Lower leg skin (tissue), 4 donors: ENCODE measurements around the gene VIPR1. TPM values are rescaled to one million over a fixed set of nuclear protein-coding genes. Genes with fewer than 3 reads are reported as not detected.

Experiments
- DNase-seq, 2 donors: peaks; one replicate each; pipeline ENCODE4 v3.0.0-alpha.2; 2019; ENCODE audit warnings: low spot score in 2 of 2
- H3K4me3 ChIP-seq: fragments of 200-600 bp; sonication (generic); 2 replicates; pipeline ENCODE4 v1.5.1; 2017; ENCODE audit warnings: mild to moderate bottlenecking, low read depth; ENCODE audit not compliant: poor library complexity, severe bottlenecking
- POLR2A ChIP-seq, 2 donors: fragments of 450-650 bp; IDR thresholded peaks; one replicate each; pipeline ENCODE4 v1.6.1; 2016 to 2017; ENCODE audit warnings: antibody characterized with exemption in 2 of 2, mild to moderate bottlenecking in 1 of 2, moderate library complexity in 1 of 2
- WGBS, 2 donors: methylation state at CpG; one replicate each; pipeline ENCODE4 v1.1.5; 2018; 5-methylcytosine and 5-hydroxymethylcytosine counted together
- intact Hi-C: fragments of 100-400 bp; cut with DNase I; formaldehyde crosslinking; loops from one replicate; pipeline ENCODE4 v1.15.0; 2023; ENCODE audit warnings: low total_unique reads
- total RNA-seq, 4 donors: library from RNA; depleted of rRNA; stranded (reverse); fragments of >200 nt; gene quantifications; one replicate each; pipeline ENCODE4 v1.1.0, GENCODE V29; 2016
- TF ChIP-seq, protein P1 (sequence below), 3 donors: fragments of 450-650 bp; IDR thresholded peaks; one replicate each; pipeline ENCODE4 v1.5.1; 2016; ENCODE audit warnings: antibody characterized with exemption in 3 of 3, mild to moderate bottlenecking in 3 of 3, moderate library complexity in 2 of 3

VIPR1 gene
- total RNA-seq, 4 donors from 2014 or later, result 69.9 to 110 (median 70.8) TPM

- WGBS, 2 donors, result 53 to 59% methylated on average over 2 of the region's 2 CpGs
- intact Hi-C loops, result no loop called here
- H3K4me3 ChIP-seq, result no peak overlapping the region
- peak in 1 of 2 donors; percentile 66 for DNase-seq
- no peak for TF ChIP-seq POLR2A (IDR thresholded peaks at IDR 0.05)
- TF ChIP-seq, protein P1, sequence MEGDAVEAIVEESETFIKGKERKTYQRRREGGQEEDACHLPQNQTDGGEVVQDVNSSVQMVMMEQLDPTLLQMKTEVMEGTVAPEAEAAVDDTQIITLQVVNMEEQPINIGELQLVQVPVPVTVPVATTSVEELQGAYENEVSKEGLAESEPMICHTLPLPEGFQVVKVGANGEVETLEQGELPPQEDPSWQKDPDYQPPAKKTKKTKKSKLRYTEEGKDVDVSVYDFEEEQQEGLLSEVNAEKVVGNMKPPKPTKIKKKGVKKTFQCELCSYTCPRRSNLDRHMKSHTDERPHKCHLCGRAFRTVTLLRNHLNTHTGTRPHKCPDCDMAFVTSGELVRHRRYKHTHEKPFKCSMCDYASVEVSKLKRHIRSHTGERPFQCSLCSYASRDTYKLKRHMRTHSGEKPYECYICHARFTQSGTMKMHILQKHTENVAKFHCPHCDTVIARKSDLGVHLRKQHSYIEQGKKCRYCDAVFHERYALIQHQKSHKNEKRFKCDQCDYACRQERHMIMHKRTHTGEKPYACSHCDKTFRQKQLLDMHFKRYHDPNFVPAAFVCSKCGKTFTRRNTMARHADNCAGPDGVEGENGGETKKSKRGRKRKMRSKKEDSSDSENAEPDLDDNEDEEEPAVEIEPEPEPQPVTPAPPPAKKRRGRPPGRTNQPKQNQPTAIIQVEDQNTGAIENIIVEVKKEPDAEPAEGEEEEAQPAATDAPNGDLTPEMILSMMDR (IDR thresholded peaks at IDR 0.05), result no peak
Measured at GRCh38 chr3:42472555-42472954, 29.9 kb upstream of the VIPR1 start.

DNA sequence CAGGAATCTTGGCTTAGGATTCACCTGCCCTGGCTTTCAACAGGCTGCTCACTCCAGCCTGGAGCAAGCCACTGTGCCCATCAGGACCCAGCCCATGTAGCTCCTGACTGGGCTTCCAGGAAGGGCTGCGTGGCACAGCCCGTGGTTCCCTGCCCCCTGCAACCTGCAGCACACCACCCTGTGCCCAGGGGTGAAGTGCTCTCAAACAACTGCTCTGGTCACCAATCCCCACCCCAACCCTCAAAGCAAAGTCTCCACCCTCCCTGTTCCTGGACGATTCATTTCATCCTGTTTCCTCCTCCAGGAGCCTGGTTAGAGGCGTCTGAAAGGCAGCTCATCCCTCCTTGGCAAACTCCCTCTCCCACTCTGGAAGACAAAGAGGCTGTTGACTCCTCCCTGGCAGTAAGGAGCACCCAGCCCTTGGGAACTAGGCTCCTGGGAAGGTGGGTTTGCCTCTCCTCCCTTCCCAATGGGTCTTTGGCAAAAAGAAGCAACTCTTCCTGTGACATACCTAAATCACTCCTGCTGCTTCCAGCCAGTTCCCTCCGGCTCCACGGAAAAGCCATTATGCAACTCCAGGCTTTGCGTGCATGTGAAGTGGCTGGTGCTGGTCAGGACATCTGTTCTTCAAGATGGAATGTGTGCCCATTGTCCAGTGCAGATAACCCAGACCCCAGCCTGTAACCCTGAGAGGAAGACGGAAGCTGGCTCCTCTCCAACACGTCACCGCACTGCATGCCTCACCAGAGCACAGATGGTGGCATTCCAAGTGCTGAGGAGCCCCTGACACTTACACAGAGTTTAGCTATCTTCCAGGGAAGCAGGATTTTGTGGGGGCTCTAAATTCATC lies 29.1 kb upstream of the VIPR1 start:
- WGBS, 2 donors, result 19 to 26% methylated on average over 9 to 10 of the region's 10 CpGs
- TF ChIP-seq, protein P1 (IDR thresholded peaks at IDR 0.05), result no peak
- TF ChIP-seq POLR2A (IDR thresholded peaks at IDR 0.05), result no peak
- peak in 1 of 2 donors; percentile 88 for DNase-seq

DNA sequence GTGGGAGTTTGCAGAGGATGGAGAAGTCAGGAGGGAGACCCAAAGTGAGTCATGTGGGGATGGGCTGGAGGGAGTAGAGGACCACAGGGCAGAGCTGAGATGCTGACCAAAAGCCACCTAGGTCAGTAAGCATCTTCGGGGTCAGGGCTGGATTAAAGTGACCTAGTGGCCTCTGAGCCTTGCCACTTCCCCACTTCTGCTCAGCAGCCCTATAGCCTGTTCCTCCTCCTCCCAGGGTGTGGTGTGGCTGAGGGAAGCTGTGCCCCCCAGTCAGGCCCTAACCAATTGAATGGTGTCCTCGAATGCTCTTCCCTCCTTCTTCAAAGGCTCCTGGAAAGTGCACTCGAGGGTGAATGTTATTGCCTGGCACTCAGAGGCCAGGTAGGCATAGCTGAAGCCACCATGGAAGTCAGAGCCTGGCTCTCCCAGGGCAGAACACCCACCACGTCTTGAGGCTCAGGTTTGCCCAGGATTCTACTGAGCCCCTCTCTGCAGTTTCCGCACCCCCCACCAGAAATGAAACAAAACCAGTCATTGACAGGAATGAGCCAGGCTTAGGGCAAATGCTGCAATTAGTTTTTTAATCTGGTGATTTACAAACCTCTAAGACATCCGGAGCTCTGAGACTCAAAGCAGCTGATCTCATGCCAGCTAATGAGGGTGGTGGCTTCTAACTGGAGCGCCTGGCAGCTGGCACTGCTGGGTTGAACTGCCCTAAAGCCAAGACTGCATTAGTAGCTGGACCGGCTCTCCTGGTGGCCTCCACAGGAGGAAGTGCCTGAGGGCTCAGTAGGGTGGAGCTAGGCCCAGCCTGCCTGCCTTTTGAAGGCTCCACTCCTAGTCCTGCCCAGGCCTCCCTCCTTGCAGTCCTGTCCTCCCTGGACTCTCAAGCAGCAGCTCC lies 26.0 kb upstream of the VIPR1 start:
- DNase-seq, result peak; percentile 78 to 93
- no peak overlapping the region for H3K4me3 ChIP-seq
- intact Hi-C loops, result no loop called here
- TF ChIP-seq, protein P1 (IDR thresholded peaks at IDR 0.05), result no peak
- no peak for TF ChIP-seq POLR2A (IDR thresholded peaks at IDR 0.05)
- WGBS, 2 donors, result 22 to 23% methylated on average over 8 of the region's 8 CpGs

More for the DNA sequence above, 29.1 kb upstream of the VIPR1 start:
- intact Hi-C loops, result no loop called here
- no peak overlapping the region for H3K4me3 ChIP-seq

DNA sequence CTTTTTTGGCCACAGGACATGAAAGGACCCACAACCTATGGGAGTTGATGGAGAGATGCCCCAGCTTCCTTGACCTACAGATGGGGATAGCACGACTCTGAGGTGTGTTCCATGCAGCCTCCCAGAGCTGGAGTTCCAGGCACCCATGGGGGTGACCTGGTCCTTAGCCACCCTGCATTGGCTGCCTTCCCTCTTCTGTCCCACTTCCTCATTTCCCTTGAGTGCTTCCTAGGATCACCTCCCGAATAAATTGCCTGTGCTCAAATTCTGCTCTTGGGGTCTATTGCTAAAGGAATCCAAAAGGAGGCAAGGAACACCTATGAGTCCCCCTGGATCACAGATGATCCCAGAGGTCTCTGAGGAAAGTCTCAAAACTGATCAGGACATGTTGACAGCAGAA lies 24.7 kb upstream of the VIPR1 start:
- H3K4me3 ChIP-seq, result no peak overlapping the region
- TF ChIP-seq, protein P1 (IDR thresholded peaks at IDR 0.05), result no peak
- TF ChIP-seq POLR2A (IDR thresholded peaks at IDR 0.05), result no peak
- intact Hi-C loops, result no loop called here
- DNase-seq, result no peak
- 81 to 90% methylated on average over 2 of the region's 2 CpGs for WGBS, 2 donors

DNA sequence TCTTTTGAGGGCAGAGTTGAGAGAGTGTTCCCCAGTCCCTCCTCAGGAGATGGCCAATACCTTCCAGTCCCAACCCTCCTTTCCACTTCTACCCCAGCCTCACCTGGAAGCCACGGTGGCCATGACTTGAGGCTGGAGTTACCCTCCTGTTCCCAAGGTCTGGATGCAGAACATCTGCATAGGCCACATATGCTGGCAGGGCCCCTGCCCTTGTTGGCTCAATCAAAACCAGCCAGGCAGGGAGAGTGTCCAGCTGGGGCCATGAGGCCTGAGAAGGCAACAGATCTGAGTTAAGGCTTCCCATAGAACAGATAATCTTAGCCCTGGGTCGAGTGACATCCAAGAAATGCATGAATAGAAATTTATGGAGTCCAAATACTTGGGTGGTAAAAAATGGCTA lies 23.6 kb upstream of the VIPR1 start:
- TF ChIP-seq, protein P1 (IDR thresholded peaks at IDR 0.05), result no peak
- no peak for TF ChIP-seq POLR2A (IDR thresholded peaks at IDR 0.05)
- H3K4me3 ChIP-seq, result no peak overlapping the region
- 26 to 70% methylated on average over 2 of the region's 2 CpGs for WGBS, 2 donors
- intact Hi-C loops, result no loop called here
- no peak for DNase-seq
